Naive B cell (primary cell): ENCODE measurements around the gene PIK3AP1. TPM values are rescaled to one million over a fixed set of nuclear protein-coding genes. Genes with fewer than 3 reads are reported as not detected.
"Not testable (repeated sequence)": the region's sequence is repeated elsewhere in the genome, so short reads cannot be mapped to it uniquely, and the experiment has no call there.

ENCODE experiments used
- ATAC-seq, 2 donors: fragments of 150-1000 bp; cut with Tn5 transposase; 2 replicates each; pipeline ENCODE4 v1.10.0; 2021; ENCODE audit warnings: low read depth in 2 of 2, mild to moderate bottlenecking in 2 of 2, moderate library complexity in 2 of 2
- DNase-seq: peaks from one replicate; pipeline ENCODE4 v3.0.0; 2022
- H3K27ac Mint-ChIP-seq, 6 donors: one replicate each; pipeline ENCODE4 v1.8.0; 2020 to 2022; ENCODE audit warnings: mild to moderate bottlenecking in 6 of 6, mixed read lengths in 6 of 6, moderate library complexity in 5 of 6, inconsistent platforms in 2 of 6
- H3K27me3 Mint-ChIP-seq, 3 donors: one replicate each; pipeline ENCODE4 v1.8.0; 2021 to 2022; ENCODE audit warnings: mixed read lengths in 3 of 3, mild to moderate bottlenecking in 1 of 3
- H3K36me3 Mint-ChIP-seq, 2 donors: one replicate each; pipeline ENCODE4 v1.8.0; 2020 to 2022; ENCODE audit warnings: mixed read lengths in 2 of 2, inconsistent platforms in 1 of 2, mild to moderate bottlenecking in 1 of 2
- H3K4me1 Mint-ChIP-seq, 3 donors: one replicate each; pipeline ENCODE4 v1.8.0; 2020 to 2022; ENCODE audit warnings: mixed read lengths in 3 of 3, inconsistent platforms in 1 of 3, mild to moderate bottlenecking in 1 of 3, moderate library complexity in 1 of 3
- H3K4me3 Mint-ChIP-seq, 8 donors: one replicate each; pipeline ENCODE4 v1.8.0; 2020 to 2022; ENCODE audit warnings: mild to moderate bottlenecking in 8 of 8, mixed read lengths in 8 of 8, moderate library complexity in 8 of 8, inconsistent platforms in 2 of 8
- H3K9me3 Mint-ChIP-seq, 7 donors: one replicate each; pipeline ENCODE4 v1.8.0; 2020 to 2022; ENCODE audit warnings: mixed read lengths in 7 of 7, mild to moderate bottlenecking in 5 of 7, inconsistent platforms in 2 of 7, moderate library complexity in 1 of 7
- polyA plus RNA-seq, 6 donors: library from polyadenylated mRNA; unstranded; fragments of 300-500 nt; fragmentation: Illumina TruSeq; gene quantifications; one replicate each; pipeline ENCODE4 v1.2.3, GENCODE V29; 2021; ENCODE audit warnings: low read depth in 6 of 6

The PIK3AP1 gene
- polyA plus RNA-seq, 6 donors from 2014 or later: 153 to 247 (median 170) TPM

DNA sequence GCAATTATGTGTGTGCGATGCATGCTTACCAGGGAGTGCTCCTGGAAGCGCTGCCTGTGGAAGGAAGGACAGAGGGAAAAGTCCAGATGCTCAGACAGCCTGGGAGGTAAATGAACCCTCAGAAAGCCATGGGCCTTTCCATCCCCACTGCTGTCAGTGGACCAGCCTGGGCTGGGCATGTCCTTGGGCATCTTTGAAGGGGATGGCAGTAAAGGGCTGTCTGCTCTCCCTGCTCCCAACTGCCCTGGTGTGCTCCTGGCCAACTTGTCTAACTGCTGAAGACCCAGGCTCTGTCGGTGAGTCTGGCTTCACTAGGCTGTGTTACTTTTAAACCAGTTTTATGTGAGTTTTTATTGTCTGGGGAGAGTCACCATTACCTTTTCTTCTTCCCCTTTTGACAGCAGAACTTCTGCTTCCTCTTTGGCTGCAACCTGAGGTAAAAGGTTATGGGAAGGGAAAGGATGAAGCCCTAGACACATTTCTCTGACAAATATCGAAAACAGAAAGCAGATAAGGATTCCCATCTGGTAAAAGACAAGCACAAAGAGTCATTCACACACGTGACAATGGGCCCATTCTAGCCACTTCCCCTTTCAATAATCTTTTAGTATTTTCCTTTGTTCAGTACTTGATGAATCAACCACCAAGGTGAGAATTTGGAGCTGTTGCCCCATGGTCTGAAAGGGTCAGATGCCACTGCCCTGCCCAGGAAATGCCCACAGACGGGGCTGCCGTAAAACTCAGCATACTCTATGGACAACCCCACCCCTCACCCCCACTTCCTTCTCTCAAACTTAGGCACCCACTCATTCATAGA is 27.6 kb upstream of the PIK3AP1 start:
- Mint-ChIP-seq H3K27ac (peak overlapping the region; percentile 94 to 100 (median 99)), H3K4me3 (peak overlapping the region; percentile 31 to 95 (median 86)), H3K27me3 (no peaks in the 10 kb centered on the region), H3K9me3 (no peaks in the 10 kb centered on the region), H3K36me3 (peaks cover 0 to 7% of the 10 kb centered on the region in 2 donors), H3K4me1 (peaks cover 36 to 61% (median 46%) of the 10 kb centered on the region in 3 donors)
- peak; percentile 88 to 91 for ATAC-seq
- DNase-seq: peak; percentile 85

- no peaks in the 10 kb centered on the region for H3K9me3 Mint-ChIP-seq
- H3K36me3 Mint-ChIP-seq: peaks cover 0 to 7% of the 10 kb centered on the region in 2 donors
- H3K27ac Mint-ChIP-seq: peak overlapping the region; percentile 36 to 100 (median 96)
- no peaks in the 10 kb centered on the region for H3K27me3 Mint-ChIP-seq
- peaks cover 28 to 68% (median 38%) of the 10 kb centered on the region in 3 donors for H3K4me1 Mint-ChIP-seq
- peak overlapping the region in 2 of 8 donors; percentile 53 to 67 for H3K4me3 Mint-ChIP-seq
- ATAC-seq (no peak), DNase-seq (no peak)
These were observed 26.2 kb upstream of the PIK3AP1 start for GRCh38 chr10:96746503-96746902.

DNA sequence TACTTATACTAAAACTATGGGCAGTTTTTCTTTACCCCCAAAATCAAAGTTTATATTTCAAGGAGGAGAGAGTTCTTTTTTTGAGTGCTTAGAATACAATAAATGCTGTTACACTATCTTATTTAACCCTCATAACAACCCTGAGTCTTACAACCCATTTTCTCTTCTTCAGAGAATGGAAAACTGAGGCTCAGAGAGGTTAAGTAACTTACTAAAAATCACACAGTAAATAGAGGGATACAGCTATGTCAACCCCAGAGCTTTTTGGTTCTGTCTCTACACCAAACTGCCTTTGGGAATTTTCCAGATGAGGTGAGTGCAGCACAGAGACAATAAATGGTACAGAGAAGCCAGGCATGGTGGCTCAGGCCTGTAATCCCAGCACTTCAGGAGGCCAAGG is 25.6 kb upstream of the PIK3AP1 start:
- peaks cover 0 to 7% of the 10 kb centered on the region in 2 donors for H3K36me3 Mint-ChIP-seq
- DNase-seq (no peak), ATAC-seq (no peak)
- H3K4me1 Mint-ChIP-seq: peaks cover 32 to 74% (median 44%) of the 10 kb centered on the region in 3 donors
- no peaks in the 10 kb centered on the region for H3K9me3 Mint-ChIP-seq
- H3K27me3 Mint-ChIP-seq: no peaks in the 10 kb centered on the region
- peak overlapping the region in 1 of 8 donors; percentile 32 for H3K4me3 Mint-ChIP-seq
- H3K27ac Mint-ChIP-seq: peak overlapping the region in 5 of 6 donors; percentile 92 to 100 (median 99)

GRCh38 chr10:96743988-96744585 is 23.8 kb upstream of the PIK3AP1 start:
- Mint-ChIP-seq H3K4me1 (peaks cover 45 to 83% (median 56%) of the 10 kb centered on the region in 3 donors), H3K4me3 (peak overlapping the region; percentile 39 to 91 (median 74)), H3K36me3 (peaks cover 0 to 7% of the 10 kb centered on the region in 2 donors), H3K27me3 (no peaks in the 10 kb centered on the region), H3K9me3 (no peaks in the 10 kb centered on the region), H3K27ac (peak overlapping the region; percentile 67 to 97 (median 92))
- ATAC-seq: no peak
- peak; percentile 37 for DNase-seq

GRCh38 chr10:96741557-96741956 is 21.2 kb upstream of the PIK3AP1 start:
- H3K27me3 Mint-ChIP-seq, DNase-seq, ATAC-seq, H3K9me3 Mint-ChIP-seq, H3K36me3 Mint-ChIP-seq: not testable (repeated sequence)
- H3K4me3 Mint-ChIP-seq: peak overlapping the region in 6 of 8 donors; percentile 66 to 91 (median 81)
- peak overlapping the region; percentile 64 to 99 (median 96) for H3K27ac Mint-ChIP-seq
- peaks cover 49 to 83% (median 61%) of the 10 kb centered on the region in 3 donors for H3K4me1 Mint-ChIP-seq

DNA sequence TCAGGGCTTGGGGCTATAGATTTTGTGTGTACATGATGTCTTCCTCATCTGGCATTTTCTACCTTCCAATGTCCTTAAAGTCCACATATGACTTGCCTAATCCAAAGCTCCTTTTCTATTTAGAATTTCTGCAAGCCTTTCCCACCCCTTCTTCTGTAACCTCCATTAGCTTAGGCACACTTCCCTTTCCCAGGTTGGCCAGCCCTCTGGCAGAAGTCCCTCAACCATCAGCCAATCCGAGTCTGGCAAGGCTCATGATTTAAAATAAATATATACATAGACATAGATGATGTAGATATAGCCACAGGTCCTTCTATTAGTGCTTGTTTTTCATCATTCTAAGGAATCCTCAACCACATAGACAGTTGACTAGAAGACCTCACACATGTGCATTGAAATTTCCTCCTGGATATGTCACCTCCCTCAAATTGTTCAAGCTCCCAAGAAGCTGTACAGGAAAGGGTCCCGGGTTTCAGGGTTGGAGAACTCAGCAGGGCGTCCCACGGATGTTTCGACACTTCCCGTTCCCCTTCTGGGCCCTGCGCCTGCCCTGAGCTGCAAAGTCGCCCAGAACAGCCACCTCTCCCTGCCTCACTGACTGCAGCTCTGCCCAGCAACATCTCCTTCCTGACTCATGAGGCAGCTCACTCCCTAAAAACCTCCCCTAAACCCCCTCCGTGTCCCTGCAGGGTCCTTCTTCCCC is 20.4 kb upstream of the PIK3AP1 start:
- Mint-ChIP-seq H3K4me3 (peak overlapping the region; percentile 74 to 91 (median 82)), H3K27ac (peak overlapping the region; percentile 95 to 99 (median 97)), H3K36me3 (peaks cover 0 to 4% of the 10 kb centered on the region in 2 donors), H3K27me3 (no peaks in the 10 kb centered on the region), H3K4me1 (peaks cover 50 to 82% (median 62%) of the 10 kb centered on the region in 3 donors), H3K9me3 (no peaks in the 10 kb centered on the region)
- peak; percentile 73 to 78 for ATAC-seq
- DNase-seq: peak; percentile 54

GRCh38 chr10:96740141-96740540 is 19.8 kb upstream of the PIK3AP1 start:
- ATAC-seq (no peak), DNase-seq (no peak)
- Mint-ChIP-seq H3K36me3 (no peaks in the 10 kb centered on the region), H3K9me3 (no peaks in the 10 kb centered on the region), H3K4me3 (peak overlapping the region; percentile 41 to 90 (median 81)), H3K27me3 (no peaks in the 10 kb centered on the region), H3K27ac (peak overlapping the region; percentile 95 to 99 (median 97)), H3K4me1 (peaks cover 51 to 81% (median 58%) of the 10 kb centered on the region in 3 donors)

DNA sequence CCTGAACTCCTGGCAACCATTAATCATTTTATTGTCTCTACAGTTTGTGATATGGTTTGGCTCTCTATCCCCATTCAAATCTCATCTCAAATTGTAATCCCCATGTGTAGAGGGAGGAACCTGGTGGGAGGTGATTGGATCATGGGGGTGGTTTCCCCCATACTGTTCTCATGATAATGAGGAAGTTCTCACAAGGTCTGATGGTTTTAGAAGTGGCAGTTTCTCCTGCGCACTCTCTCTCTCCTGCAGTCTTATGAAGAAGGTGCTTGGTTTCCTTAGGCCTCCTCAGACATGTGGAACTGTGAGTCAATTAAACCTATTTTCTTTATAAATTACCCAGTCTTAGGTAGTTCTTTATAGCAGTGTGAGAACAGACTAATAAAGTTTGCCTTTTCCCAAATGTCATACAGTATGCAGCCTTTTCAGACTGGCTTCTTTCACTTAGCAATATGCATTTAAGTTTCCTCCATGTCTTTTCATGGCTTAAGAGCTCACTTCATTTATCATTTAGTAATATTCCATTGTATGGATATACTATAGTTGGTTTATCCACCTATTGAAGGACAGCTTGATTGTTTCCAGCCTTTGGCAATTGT is 17.1 kb upstream of the PIK3AP1 start:
- Mint-ChIP-seq H3K4me1 (peaks cover 43 to 66% (median 50%) of the 10 kb centered on the region in 3 donors), H3K27ac (peak overlapping the region; percentile 83 to 97 (median 94)), H3K4me3 (peak overlapping the region; percentile 53 to 91 (median 82))
- H3K36me3 Mint-ChIP-seq, H3K9me3 Mint-ChIP-seq, H3K27me3 Mint-ChIP-seq: not testable (repeated sequence)
- DNase-seq: peak; percentile 79
- peak; percentile 91 to 93 for ATAC-seq

- Mint-ChIP-seq H3K4me3 (peak overlapping the region in 1 of 8 donors; percentile 21), H3K4me1 (peaks cover 55 to 81% (median 66%) of the 10 kb centered on the region in 3 donors), H3K36me3 (peaks cover 0 to 6% of the 10 kb centered on the region in 2 donors), H3K27ac (peak overlapping the region in 3 of 6 donors; percentile 31 to 84 (median 83)), H3K9me3 (peaks cover 0 to 3% (median 0%) of the 10 kb centered on the region in 7 donors), H3K27me3 (no peaks in the 10 kb centered on the region)
- ATAC-seq: no peak
- DNase-seq: no peak
These were observed 4.3 kb upstream of the PIK3AP1 start for GRCh38 chr10:96724621-96725020.

GRCh38 chr10:96721207-96721572 is 876 bp upstream of the PIK3AP1 start:
- Mint-ChIP-seq H3K27ac (peak overlapping the region; percentile 93 to 99 (median 96)), H3K9me3 (no peaks in the 10 kb centered on the region), H3K4me3 (peak overlapping the region; percentile 83 to 100 (median 95)), H3K27me3 (no peaks in the 10 kb centered on the region), H3K36me3 (peaks cover 0 to 6% of the 10 kb centered on the region in 2 donors), H3K4me1 (peaks cover 70 to 84% (median 70%) of the 10 kb centered on the region in 3 donors)
- no peak for ATAC-seq
- DNase-seq: no peak

DNA sequence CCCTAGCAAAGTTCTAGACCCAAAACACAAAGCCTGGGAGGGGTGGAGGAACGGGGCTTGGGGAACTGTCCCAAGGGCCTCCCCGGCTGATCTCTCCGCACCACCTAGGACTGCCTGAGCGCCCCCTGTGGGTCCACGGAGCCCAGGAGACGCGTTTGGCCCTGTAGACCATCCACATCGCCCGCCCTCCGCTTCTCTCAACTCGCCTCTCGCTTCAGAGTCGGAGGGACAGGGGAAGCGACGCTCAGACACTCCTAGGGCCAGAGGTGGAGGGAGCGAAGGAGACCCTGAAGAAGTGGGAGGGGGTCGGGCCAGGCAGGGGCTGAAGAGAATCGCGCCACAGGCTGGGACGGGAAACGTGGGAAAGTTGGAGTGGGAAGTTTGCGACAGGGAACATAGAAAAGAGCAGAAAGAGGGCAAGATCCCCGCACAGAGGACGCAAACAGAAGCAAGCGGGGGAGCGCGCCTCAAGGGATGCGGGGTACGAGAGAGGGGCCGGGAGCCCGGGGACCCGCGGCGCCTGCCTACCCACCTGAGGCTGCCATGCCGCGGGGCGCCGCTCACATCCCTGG is 378 bp downstream of the PIK3AP1 start:
- ATAC-seq (peak; percentile 67 to 71), DNase-seq (peak; percentile 82)
- Mint-ChIP-seq H3K4me3 (peak overlapping the region; percentile 95 to 100 (median 99)), H3K27ac (peak overlapping the region; percentile 92 to 100 (median 99)), H3K9me3 (no peaks in the 10 kb centered on the region), H3K4me1 (peaks cover 63 to 86% (median 74%) of the 10 kb centered on the region in 3 donors), H3K36me3 (peaks cover 0 to 6% of the 10 kb centered on the region in 2 donors), H3K27me3 (no peaks in the 10 kb centered on the region)

DNA sequence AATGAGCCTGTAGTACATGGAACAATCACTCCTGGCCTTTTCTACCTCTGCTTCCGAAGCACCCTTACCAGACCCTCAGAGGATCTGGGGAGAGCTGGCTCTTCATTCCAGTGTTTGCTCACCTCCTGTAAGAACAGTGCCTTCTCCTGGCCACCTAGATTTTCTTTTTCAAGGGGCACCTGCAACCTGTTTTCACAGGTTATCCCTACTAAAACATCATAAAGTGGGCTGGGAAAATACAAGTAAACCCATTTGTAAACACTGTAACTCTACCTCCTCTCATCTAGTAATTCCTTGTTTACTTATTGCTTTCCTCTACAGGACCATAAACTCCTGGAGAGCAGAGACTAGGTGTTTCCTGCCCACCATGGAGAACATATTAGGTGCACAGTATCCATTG is 1.1 kb downstream of the PIK3AP1 start:
- H3K9me3 Mint-ChIP-seq: no peaks in the 10 kb centered on the region
- H3K4me3 Mint-ChIP-seq: peak overlapping the region; percentile 95 to 100 (median 99)
- ATAC-seq (no peak), DNase-seq (no peak)
- peaks cover 0 to 6% of the 10 kb centered on the region in 2 donors for H3K36me3 Mint-ChIP-seq
- H3K27ac Mint-ChIP-seq: peak overlapping the region; percentile 92 to 100 (median 99)
- H3K4me1 Mint-ChIP-seq: peaks cover 69 to 86% (median 78%) of the 10 kb centered on the region in 3 donors
- no peaks in the 10 kb centered on the region for H3K27me3 Mint-ChIP-seq
